CD4-positive, alpha-beta T cell treated with Interleukin-15 for 4 hours (primary cell): ENCODE measurements around the gene KLHDC4.

Experiments used
- DNase-seq: peaks from one replicate; pipeline ENCODE4 v3.0.0-alpha.2; 2020; ENCODE audit warnings: low spot score

The KLHDC4 gene

DNA sequence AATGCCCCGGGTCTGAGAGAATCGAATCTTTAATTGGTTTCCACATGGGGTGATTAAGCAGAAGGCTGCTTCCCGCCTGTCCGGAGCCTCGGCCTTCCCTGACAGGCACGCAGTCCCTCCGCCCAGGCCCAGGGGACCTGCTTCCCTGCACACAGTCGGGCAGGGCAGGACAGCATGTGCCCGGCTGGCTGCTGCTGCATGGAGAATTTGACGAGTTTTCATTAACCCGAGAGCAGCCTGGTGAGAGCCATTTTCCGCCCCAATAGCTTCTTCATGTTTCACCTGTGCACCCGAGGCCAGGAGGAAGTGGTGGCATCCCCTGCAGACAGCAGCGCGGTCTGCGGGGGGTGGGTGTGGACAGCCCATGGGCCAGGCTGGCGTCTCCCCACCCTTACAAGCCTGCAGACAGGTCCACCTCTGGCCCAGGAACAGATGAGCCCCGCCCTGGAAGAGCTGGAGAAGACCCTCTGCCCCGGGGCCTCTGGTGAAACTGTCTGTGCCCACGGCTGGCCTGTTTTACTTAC, 67.0 kb downstream of the KLHDC4 start:
- DNase-seq: no peak

DNA sequence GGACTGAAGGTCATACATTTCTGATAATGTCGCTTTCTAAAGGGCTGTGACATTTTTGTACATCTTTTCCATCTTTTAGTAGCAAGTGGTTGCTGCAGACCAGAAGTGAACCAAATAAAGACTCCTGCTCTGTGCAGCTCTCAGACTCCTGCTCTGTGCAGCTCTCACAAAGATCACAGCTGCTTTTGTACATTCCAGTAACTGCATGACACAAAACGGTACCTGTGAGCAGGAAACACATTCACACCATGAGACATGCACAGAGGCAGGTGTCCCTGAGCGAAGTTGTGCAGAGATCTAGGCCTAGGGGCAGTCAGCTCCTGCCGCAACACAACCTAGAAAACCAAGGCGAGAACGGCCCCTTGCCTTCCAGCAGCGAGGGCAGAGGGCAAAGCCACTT, 67.5 kb downstream of the KLHDC4 start:
- DNase-seq: no peak

DNA sequence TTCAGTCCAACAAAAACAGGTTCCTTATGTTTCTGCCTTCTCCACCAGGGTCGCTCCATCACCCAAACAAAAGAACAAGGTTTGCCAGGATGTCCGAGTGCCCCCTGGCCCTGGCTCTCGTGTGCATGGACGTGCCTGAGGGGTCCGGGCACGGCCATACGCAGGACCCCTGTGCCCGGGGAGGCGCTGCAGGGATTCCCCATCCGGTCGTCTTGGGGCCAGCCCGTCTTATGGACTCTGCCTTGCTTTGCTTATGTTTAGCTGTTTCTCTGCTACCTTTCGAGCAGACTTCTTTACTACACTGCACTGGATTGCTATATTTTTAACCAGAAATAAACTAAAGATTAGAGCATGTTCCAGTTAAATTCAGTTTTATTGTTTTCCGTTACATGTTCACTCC, 68.0 kb downstream of the KLHDC4 start:
- no peak for DNase-seq

DNA sequence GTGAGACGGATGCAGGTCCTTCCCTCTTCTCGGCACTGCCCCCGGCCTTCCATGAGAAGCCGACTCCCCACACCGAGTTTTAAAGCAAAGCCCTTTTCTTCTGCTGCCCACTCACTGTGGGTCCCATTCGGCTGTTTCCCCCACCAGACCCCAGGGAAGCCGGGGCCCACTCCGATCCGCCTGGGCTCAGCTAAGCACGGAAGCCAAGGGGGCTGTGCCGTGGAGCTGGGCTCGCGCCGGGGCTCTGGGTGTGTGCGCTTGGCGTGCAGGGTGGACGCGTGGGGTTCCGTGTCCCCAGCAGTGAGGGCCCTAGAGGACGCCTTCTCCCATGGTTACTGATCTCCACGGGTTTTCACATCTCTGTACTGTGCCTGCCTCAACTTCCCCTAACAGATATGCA, 68.5 kb downstream of the KLHDC4 start:
- DNase-seq: no peak

DNA sequence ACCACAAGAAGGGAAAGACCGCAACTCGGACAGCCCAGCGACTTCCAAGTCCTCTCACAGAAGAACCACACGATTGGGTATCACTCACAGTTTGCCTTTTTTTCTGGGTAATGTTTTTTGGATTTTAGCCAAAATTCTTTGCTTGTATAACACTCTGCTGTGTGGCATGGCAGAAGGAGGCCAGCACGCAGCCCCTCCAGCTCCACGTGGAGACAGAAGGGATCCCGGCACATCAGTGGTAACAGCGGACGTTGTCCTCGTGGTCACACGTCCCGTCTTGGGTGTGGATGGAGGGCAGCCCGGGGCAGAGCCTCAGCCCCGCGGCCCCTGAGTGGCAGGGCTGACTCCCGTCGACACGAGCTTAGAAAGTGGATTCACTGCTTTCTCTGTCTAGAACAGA, 69.1 kb downstream of the KLHDC4 start:
- DNase-seq: no peak

DNA sequence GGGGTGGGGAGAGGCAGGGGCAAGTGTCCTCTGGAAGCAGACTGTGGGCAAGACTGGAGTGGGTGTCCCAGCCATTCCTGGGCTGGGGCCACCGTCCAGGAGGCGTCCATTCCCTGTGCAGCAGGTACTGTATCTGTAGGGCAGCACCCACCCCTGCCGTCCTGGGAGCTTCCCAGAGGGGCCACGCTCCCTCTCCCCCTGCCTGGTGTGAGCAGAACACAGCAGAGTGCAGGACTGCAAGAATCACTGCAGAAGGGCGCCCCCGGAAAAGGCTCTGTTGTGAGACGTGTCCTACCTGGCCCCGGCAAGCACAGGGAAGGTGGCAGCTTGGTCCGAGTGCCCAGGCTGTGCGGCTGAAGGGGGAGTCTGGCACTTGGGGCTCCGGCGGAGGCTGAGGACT, 70.3 kb downstream of the KLHDC4 start:
- DNase-seq: no peak

DNA sequence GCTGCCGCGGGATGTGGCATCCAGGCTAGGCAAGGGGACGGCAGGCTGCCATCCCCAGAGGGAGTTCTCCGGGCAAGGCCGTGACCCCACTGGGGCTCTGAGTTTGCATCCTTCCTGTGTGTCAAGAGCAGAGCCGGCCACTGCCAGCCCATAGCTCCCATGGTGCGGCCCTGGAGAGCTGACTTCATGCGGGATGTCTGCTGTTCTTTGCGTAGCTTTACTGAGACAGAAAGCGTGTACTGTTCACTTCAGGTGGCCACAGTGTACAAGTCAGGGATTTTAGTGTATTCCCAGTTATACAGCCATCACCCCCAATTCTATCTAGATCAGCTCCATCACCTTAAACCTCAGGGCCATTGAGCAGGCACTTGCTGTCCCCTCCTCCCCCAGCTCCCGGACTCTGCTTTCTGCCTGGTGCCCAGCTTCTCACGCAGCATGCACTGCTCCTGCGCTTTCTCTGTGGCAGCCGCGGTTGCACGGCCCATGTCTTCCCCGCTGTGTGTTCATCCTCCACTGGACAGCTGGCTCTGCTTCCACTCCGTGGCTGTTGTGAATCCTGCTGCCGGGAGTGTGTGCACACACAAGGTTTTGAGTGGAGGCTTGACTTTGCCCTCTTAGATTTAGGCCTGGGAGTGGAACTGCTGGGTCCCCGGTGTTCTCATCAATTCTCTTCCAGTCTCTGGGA, 71.2 kb downstream of the KLHDC4 start:
- DNase-seq: no peak

DNA sequence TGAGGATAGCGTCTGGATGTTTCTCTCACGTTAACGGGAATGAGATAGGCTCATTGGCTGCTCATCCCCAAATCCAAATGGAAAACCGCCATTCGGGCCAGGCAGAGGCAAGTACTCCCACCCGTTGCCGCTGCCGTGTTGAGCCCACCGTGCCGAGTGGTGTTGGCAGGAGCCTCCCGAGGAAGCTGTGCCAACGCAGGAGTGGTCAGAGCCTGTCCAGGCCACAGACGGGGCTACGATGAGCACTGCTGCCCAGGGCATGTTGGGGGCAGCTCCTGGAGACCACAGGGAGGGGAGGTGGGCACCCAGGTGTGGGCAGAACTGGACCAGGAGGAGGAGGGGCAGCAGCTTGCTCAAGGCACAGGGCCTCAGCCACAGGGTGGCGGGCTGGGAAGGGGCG, 72.0 kb downstream of the KLHDC4 start:
- DNase-seq: no peak

DNA sequence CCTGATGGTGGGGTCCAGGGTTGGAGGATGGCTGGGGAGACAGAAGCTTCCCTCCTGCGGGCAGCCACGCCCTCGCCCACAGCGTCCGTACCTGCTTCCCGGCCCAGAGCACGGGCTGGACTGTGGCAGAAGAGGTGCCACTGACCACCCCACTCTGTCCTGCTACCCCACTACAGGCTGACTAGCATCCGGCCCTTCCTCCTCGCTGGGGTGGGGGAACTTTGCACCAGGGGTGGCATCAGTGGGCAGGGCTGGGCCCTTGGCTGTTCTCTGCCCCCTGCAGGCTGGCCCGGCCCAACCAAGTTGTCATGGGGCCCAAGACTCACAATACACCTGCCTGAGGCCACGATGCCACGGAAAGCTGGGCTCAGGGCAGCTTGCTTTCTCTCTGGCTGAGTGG, 73.0 kb downstream of the KLHDC4 start:
- no peak for DNase-seq

DNA sequence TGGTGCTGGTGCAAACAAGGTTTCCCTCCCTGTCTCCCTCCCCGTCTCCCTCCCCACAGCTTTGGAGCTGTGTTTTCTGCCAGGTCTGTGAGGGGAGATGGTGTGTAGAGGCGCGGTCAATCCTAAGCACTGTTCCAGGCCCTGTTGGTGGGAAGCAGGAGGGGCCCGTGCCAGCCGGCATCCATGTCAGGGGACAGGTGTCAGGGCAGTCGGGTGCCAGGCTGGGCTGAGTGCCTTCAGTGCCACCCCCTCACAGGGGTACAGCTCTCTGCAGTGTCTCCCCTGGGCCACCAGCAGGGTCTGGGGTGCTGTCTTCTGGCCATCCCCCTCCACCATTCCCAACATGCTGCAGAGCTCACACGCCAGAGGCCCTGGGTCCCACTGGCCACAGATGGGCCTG, 73.6 kb downstream of the KLHDC4 start:
- no peak for DNase-seq

DNA sequence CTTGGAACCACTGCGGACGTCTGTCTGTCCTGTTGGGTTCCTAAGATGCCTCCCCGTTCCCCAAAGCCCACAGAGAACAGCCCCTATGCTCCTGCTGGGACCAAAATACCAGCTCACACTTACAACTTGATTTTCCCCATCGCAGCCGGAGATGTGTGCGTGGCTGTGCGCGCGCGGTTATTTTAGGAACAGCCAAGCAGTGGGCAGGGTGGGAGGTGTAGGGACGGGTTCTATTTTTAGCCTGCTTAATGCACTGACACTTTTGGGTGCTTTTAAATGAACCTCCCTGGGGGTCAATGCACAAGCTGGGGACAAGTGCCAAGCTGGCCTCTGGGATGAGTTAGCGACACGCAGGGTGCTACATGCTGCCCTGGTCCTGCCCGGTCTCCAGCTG, 74.1 kb downstream of the KLHDC4 start:
- no peak for DNase-seq

DNA sequence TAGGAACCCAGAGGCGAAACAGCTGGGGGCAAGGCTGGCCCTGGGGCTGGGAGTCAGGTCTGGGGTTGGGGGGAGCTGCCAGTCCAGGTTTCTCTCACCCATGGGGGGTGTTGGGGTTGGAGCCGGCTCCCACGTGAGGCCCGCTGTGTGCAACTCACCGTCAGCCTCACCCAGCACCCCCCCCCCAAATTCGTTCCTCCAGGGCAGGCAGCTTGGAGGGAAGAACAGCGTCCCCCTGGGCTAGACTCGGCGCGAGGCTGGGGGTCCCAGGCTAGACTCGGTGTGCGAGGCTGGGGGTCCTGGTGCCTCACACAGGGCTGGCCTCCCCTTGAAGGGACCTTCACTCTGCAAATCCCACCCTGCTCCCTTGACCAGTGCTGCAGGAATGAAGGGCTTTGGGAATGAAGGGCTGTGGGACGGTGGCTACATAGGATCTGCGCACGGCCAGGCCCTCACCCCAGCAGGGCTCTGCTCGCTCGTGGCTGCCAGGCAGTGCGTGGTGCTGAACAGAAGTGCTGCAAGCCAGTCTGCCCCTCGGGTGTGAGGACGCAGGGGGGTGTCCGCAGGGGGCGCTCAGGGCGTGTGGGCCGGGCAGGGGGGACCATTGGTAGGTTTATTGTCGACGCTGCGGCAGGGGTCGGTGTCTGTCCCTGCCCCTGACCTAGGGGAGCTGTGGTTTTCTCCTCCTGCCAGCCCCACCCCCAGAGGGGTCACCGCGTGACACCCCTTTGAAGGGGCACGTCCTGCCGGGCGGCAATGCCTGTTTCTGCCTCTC, 74.7 kb downstream of the KLHDC4 start:
- no peak for DNase-seq

DNA sequence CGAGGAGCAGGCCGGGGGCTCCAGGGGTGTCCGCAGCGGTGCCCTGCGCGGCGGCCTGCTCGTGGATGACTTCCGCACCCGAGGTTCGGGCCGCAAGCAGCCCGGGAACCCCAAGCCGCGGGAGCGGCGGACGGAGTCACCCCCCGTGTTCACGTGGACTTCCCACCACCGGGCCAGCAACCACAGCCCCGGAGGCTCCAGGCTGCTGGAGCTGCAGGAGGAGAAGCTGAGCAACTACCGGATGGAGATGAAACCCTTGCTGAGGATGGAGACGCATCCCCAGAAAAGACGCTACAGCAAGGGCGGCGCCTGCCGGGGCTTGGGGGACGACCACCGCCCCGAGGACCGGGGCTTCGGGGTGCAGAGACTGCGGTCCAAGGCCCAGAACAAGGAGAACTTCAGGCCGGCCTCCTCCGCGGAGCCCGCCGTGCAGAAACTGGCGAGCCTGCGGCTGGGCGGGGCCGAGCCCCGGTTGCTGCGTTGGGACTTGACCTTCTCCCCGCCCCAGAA, 75.8 kb downstream of the KLHDC4 start:
- no peak for DNase-seq

DNA sequence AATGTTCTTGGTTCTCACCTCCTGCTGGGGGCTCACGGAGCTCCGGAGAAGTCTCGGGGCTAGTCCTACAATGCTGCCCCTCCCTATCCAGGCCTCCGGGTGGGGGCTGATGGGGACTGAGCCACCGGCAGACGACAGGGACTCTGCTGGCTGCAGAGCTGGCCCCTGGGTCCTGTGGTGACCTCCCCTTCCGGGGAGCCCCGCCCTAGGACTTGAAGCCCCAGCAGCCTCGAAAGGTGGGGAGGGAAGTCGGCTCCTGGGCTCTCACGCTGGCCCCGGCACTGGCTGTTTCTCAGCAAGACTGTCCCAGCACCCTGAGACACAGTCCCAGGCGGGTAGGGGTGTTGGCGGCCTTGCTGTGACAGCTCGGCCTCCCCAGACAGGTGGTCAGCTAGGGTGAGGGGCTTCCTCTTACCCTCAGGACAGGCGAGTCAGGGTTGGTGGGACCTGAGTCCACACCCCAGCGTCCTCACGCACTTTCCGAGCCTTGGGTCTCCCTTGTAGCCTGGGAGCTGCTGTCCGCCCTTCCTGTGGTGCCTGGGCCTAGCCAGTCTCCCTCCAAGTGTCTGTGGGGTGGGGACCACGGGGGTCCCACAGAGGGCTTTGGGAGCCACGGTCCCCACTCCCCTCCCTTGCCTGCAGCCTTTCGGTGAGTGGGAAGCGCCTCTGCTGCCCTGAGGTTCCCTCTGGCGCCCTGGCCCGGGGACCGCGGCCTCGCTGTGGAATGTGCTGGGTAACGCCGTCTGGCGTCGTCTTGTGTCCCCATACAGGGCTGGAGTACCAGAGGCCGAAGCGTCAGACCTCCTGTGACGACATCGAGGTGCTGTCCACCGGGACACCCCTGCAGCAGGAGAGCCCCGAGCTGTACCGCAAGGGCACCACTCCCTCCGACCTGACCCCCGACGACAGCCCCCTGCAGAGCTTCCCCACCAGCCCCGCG, 76.6 kb downstream of the KLHDC4 start:
- DNase-seq: no peak

DNA sequence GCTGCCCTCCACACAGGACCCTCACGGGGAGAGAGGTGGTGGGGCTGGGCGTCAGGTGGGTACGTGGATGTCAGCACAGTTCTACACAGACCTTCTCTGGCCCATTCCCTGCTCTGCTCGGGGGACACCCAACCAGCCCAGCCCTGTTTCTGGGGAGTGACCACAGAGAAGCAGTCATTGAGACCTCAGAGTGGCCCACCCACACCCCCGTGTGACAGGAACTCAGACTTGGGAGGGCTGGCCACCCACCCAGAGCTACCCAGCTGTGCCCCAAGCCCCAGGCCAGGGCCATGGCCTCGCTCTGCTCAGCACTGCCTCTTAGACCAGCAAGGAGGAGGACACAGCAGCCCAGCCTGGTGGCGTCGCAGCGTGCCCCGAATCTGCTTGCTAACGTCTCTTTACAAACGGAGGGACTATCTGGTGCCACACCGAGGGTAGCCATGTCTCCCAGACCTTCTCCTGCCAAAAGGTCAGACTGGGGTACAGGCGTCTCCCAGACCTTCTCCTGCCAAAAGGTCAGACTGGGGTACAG, 77.7 kb downstream of the KLHDC4 start:
- no peak for DNase-seq

DNA sequence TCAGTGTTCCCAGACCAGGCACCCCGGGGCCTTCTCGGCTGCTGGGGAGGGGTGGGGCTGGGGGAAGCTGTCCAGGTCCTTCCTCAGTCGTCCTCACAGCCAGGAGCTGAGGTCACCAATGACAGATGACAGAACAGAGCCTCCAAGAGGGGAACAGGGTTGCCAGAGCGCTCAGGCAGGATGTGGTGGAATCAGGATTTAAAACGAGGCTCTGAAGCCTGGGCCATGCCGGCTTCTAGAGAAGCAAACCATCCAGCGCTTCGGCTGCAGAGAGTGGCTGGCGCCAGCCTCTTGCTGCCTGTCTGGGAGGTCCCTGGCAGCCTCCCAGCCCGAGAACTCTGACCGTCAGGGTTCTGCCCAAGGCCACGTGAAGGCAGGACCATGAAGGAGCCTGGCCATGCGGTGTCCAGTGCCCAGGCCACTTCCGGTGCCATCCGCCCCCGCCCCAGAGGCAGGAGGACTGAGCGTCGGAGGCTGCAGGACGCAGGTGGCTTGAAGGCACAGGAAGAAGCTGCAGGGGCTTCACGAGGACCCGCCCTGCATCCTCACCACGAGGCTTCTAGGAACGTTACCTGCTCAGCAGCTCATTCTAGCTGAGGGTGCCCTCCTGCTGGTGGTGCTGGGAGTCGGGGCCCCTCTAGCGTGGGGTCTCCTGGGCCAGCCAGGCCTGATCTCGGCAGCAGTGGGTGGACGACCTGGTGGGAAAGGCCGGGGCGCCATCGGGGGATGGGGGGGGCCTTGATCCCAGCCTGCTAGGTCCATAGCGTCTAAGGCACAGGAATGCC, 78.5 kb downstream of the KLHDC4 start:
- no peak for DNase-seq

DNA sequence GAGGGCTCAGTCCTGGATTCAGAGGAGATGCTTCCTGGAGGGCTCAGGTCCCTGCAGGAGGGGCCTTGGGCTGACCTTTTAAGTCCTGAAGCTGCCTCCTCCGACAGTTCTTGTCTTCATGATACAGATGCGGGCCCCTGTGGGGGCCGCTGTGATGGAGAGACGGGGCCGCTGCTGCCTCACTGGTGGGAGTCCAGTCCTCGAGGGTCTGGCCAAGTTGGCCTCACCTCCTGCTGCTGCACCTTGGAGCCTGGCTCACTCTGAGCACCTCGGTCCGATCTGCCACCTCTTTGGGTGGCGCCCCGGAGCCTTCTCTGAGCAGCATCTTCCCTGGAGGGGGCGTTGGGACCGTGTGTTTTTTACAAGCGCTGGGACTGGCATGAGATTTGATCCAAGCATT, 79.1 kb downstream of the KLHDC4 start:
- DNase-seq: no peak

DNA sequence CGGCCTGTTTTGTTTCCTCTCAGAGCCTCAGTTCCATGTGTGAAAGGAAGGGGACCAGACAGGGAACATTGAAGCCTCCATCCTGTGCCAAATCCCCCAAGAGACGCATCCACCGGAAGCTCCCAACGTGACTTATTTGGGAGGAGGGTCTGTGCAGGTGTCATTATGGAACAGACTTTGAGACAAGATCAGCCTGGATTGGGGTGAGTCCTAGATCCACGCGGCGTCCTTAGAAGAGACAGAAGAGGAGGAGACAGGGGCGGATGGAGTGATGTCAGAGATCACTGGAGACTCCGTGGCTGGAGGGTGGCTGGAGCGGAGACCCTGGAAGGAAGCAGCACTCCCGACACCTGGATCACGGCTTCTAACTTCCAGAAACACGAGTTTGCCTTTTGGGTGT, 80.0 kb downstream of the KLHDC4 start:
- no peak for DNase-seq

DNA sequence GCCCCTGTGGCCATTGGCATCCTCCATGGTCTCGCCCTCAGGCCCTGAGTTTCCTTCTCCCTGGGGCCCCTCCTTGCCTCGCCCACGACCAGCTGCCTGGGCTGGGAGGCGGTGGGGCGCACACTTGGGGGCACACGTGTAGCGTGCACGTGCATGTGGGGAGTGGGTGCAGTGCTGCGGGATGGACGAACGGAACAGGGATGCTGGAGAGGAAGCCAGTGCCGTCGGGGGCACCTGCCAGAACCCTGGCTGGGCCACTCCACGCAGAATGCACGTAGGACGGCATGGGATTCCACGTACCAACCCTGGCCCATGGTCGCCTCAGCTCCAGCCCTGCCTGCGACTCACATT, 80.4 kb downstream of the KLHDC4 start:
- no peak for DNase-seq

DNA sequence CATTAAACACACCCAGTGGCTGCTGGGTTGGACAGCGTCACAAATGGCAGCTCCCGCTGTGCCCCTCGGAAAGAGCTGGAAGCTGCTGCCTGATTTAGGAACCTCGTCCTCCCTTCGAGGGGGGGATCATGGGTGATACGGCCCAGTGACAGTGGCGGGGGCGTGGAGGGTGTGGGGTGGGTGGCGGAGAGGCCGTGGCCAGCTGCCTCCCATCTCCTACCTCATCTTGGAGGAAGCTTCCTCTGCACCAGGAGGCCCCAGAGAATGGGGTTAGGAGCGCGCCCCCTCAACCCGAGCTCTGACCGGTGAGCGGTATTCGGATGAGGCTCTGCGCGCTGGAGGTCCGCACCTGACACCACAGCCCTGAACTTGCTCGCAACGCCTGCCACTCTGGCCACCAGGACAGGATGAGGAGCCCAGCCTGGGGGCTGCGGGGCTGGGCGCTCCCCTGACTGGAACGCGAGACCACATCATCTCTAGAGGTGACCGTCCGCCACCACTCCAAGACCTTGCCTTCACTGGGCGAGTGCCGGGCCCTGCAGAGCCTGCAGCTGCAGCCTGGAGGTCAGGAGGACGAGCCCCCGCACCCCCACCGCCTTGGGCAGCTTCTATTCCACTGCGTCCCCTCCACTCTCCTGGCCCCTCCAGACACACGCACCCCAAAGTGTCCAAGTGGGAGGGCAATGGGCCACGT, 80.9 kb downstream of the KLHDC4 start:
- no peak for DNase-seq
